GM19025 (cell line): ENCODE data around the gene ANK2.

Experiments
- ATAC-seq: cut with Tn5 transposase; IDR thresholded peaks from one replicate; pipeline ENCODE4 v1.9.1; 2021; ENCODE audit warnings: mild to moderate bottlenecking, low read depth, moderate library complexity; ENCODE audit not compliant: unreplicated experiment

The ANK2 gene

DNA sequence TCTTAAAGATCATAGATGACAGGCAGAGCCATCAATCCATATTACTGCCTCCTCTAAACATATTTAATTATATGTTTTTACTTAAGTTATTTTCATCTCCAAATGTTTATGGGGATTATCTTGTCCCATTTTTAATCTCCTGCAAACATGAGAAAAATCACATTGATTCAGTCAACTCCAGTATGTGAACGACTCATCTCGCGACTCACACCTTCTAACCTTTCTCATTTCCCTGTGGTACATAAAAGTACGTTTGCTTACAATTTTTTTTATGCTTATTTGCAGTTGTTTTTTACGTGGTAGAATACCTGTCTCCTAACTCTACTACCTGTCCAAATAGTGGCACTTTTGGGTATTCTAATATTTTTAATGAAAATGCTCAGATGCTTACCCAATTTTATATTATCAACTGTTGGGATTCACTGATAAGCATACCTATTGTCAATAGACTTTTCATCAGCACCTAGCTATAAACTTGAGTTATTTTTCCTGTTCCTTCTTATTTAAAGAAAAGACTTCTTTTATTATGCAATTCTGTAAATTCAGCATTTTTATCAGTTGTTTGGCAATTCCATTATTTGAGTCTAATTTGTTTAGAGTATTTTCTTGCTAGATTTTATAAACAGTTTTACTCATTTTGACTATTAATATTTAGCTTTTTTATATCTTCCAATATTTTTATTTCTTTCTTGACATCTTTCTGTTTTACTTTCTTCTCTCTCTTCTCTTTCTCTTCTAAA lies 276.6 kb downstream of the ANK2 start:
- ATAC-seq: no peak

DNA sequence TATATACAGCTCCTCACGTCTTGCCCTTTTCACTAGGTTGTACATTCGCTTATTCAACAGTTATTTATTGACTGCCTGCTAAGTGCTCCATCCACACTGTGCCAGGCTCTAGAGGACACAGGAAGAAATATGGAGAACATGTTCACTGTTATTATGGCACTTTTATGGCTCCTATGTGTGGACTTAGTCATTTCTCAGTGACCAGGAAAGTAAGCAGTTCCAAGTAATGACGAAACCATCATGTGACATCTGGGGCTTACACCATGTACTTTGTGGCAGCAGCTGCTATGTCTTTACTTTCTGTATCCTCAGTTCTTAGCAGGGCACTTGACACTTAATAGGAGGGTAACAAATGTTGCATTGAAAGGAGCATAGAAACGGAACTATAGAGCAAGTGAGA lies 278.0 kb downstream of the ANK2 start:
- ATAC-seq: no peak

GRCh38 chr4:113328514-113328913 lies 279.1 kb downstream of the ANK2 start:
- ATAC-seq: no peak

GRCh38 chr4:113330200-113330599 lies 280.7 kb downstream of the ANK2 start:
- no peak for ATAC-seq

DNA sequence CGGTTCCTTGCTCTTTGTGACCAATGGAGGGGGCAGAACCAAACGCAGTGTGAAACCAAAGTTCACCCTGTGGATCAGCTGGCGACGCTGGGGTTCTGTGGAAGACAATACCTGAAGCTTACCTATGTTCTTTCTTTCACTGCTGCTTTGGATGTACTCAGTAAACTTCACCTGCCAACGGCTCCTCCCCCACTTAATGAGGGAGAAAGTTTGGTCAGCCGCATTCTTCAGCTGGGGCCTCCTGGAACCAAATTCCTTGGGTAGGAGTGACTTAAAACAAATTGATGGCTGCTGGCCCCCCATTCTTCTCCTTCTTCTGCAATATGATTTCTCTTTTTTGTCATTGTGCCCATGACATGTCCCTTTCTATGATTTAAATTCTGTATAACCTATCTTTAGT lies 282.4 kb downstream of the ANK2 start:
- ATAC-seq: no peak

DNA sequence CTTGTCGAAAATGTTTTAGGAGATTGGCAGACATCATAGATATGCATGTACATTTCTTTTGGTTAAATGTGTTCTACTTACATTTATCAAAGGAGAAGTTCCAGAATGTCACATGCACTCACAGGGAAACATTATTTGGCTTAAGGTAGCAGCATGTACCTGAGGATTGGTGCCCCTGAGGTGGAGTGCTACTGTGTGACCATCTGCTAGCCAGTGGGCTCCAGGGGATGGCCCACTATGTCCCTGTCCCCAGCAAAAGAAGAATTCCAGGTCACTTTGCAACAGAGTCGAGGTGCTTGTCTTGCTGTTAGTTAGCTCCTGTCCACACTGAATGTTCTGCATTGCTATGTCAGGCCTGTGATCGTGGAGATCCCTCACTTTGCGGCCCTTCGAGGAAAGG lies 283.2 kb downstream of the ANK2 start:
- ATAC-seq: no peak

DNA sequence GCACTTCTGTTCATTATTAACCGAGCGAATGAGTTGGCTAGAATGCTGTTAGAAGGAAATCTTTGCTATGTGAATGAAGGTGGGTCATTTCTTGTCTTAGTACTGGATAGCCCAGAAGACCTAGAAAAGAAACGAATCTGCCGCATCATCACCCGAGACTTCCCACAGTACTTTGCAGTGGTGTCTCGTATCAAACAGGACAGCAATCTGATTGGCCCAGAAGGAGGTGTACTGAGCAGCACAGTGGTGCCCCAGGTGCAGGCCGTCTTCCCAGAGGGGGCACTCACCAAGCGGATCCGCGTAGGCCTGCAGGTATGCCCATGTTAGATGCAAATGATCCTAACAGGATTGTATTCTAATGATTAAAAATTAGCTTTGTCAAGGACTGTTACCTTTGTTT lies 286.3 kb downstream of the ANK2 start:
- ATAC-seq: no peak

DNA sequence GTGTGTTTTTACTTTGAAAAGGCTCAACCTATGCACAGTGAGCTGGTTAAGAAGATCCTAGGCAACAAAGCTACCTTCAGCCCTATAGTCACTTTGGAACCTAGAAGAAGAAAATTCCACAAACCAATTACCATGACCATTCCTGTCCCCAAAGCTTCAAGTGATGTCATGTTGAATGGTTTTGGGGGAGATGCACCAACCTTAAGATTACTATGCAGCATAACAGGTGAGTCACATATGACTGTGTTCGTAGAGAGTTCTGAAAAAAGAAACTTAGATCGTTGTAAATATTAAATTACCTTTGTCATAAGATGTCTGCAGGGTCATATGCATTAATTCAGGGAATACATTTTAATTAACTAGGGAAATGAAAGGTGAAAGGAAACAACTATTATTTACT lies 287.1 kb downstream of the ANK2 start:
- no peak for ATAC-seq

DNA sequence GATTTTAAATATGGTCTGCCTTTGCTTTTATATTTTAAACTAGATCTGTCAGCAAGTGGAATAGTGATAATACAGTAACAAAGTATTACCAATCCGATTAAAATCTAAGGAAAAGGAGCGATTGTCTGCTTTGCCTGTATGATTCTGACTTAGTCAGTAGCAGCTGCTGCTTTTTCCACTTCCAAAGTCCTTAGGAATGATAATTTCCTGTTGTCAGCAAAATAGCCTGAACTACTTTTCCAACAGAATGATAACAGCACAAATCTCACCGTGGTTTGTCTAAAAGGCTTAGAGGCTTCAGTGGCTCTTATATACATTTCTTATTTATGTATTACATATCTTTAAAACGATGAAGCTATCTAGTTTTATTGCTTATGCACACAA lies 290.0 kb downstream of the ANK2 start:
- no peak for ATAC-seq

GRCh38 chr4:113344100-113344499 lies 294.6 kb downstream of the ANK2 start:
- ATAC-seq: no peak

DNA sequence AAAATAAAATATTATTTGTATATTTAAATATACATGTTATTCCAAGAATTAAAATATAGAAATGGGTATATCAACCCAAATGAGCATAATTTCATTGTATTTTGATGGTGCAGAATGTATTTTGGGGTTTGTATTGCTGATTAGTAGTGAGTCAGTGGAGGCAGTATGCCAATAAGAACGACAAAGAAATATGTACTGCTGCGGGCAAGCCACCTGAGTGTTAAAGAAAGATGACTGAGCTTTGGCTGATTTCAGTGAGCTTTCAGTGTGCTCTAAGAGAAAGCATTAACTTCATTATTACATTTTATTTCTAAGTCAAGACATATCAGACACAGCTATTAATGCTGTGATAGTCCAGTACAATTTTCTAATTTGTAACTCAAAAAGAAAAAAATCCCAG lies 297.8 kb downstream of the ANK2 start:
- no peak for ATAC-seq

GRCh38 chr4:113349430-113349829 lies 300.0 kb downstream of the ANK2 start:
- no peak for ATAC-seq

DNA sequence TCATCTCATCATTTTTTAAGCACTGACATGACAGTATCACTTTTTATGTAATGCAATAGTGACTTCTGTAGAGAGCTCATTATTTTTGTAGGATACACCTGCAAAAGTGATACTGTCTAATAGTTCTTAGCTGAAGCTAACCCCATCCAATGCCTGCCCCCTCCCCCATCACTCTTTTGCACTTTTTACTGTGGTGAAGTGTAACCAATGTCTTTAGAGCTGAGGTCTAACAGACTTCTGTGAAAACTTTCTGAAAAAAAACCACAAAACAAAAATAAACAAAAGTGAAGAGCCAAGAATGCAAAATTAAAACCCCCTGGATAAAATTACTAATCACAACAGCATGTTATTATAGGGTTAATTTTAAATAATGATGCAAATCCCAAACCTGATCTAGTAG lies 301.1 kb downstream of the ANK2 start:
- ATAC-seq: no peak

DNA sequence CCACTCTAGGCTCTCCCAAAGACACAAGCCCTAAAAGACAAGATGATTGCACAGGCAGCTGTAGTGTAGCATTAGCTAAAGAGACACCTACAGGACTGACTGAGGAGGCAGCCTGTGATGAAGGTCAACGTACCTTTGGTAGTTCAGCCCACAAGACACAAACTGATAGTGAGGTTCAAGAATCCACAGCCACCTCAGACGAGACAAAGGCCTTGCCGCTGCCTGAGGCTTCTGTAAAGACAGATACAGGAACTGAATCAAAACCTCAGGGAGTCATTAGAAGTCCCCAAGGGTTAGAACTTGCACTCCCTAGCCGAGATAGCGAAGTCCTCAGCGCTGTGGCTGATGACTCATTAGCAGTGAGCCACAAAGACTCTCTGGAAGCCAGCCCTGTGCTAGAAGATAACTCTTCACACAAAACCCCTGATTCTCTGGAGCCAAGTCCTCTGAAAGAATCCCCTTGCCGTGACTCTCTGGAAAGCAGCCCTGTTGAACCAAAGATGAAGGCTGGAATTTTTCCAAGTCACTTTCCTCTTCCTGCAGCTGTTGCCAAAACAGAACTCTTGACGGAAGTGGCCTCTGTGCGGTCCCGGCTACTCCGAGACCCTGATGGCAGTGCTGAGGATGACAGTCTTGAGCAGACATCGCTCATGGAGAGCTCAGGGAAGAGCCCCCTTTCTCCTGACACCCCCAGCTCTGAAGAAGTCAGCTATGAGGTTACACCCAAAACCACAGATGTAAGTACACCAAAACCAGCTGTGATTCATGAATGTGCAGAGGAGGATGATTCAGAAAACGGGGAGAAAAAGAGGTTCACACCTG lies 306.3 kb downstream of the ANK2 start:
- ATAC-seq: peak; percentile 98

DNA sequence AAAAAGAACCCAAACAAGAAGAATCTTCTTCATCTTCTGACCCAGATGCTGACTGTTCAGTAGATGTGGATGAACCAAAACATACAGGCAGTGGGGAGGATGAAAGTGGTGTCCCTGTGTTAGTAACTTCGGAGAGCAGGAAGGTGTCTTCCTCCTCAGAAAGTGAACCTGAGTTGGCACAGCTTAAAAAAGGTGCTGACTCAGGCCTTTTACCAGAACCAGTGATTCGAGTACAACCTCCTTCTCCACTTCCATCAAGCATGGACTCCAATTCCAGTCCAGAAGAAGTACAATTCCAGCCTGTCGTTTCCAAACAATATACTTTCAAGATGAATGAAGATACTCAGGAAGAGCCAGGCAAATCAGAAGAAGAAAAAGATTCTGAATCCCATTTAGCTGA lies 307.0 kb downstream of the ANK2 start:
- no peak for ATAC-seq

- ATAC-seq: no peak
These were observed 309.3 kb downstream of the ANK2 start for GRCh38 chr4:113358784-113359183.

- ATAC-seq: no peak
These were observed 315.9 kb downstream of the ANK2 start for GRCh38 chr4:113365377-113365776.

DNA sequence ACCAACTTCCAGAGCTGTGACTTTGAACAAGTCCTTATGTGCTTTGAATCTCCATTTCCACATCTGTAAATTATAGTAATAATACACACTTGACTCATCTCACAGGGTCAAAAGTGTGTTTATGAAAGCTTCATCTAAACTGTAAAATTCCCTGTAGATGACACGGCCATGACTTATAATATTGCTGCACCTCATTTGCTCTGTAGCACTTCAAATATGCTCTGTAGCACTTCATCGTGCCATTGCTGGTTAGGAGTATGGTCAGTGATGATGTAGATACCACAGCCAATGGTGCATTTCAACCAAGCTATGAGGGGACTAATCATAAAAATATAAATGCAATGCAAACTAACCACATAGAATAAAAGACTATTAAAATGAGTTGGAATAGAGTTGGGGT lies 318.6 kb downstream of the ANK2 start:
- no peak for ATAC-seq

- ATAC-seq: no peak
These were observed 321.7 kb downstream of the ANK2 start for GRCh38 chr4:113371111-113371510.

DNA sequence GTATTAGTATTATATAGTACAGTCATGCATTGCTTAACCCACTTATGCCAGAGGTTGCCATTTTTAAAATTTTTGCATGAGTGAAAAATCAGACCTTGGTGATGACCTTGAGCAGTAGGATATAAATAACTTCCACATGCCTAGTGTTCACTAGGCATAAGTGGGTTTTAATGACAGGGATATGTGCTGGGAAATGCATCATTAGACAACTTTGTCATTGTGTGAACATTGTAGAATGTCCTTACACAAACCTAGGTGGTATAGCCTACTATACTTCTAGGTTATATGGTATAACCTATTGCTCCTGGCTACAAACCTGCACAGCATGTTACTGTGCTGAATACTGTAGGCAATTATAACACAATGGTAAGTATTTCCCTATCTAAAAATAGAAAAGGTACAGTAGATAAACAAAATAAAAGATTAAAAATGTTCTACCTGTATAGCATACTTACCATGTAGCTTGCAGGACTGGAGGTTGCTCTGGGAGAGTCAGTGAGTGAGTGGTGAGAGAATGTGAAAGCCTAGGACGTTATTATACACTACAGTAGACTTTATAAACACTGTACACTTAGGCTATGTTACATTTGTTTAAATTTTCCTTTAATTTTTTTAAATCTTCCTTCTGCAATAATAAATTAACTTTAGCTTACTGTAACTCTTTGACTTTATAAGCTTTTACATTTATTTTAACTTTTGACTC lies 326.7 kb downstream of the ANK2 start:
- ATAC-seq: no peak

DNA sequence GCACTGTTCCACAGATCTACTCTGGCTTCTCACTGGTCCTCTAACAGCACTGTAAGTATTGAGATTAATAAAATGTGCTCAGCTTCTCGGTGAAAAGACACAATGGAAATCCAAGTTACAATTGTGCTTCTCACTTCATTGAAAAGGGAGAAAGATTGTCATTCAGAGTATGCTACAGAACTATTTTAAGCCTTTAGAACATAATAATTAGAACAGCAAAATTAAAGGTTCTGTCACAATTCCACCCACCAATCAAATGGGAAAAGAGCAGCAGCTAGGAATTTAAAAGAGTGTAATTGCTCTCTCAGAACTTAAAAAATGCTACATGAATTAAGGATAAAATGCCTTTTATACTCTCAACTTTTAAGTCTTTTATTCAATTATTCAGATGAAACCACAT lies 329.4 kb downstream of the ANK2 start:
- no peak for ATAC-seq
